Gastroesophageal sphincter (tissue), 4 donors: ENCODE measurements around the gene SIMC1. TPM values are rescaled to one million over a fixed set of nuclear protein-coding genes. Genes with fewer than 3 reads are reported as not detected.
"Not testable (repeated sequence)": the region's sequence is repeated elsewhere in the genome, so short reads cannot be mapped to it uniquely, and the experiment has no call there.

Experiments used
- ATAC-seq: fragments of 150-250 bp; one replicate; pipeline ENCODE4 v1.9.1; 2016; ENCODE audit warnings: mild to moderate bottlenecking, moderate library complexity
- H3K27ac ChIP-seq, 4 donors: fragments of 200-600 bp; sonication (generic) in 3 of 4; 1 replicate in 3 of 4; 2 replicates in 1 of 4; pipeline ENCODE4 v1.5.1; 2016 to 2019
- H3K27me3 ChIP-seq: fragments of 200-600 bp; sonication (generic); one replicate; pipeline ENCODE4 v1.5.1; 2019
- H3K36me3 ChIP-seq, 2 donors: fragments of 200-600 bp; sonication (generic); one replicate each; pipeline ENCODE4 v1.5.1; 2019; ENCODE audit warnings: control low read depth in 1 of 2
- H3K4me1 ChIP-seq, 3 donors: fragments of 200-600 bp; sonication (generic); 1 replicate in 2 of 3; 2 replicates in 1 of 3; pipeline ENCODE4 v1.5.1; 2016 to 2019; ENCODE audit warnings: control low read depth in 2 of 3
- H3K4me3 ChIP-seq, 2 donors: fragments of 200-600 bp; sonication (generic); one replicate each; pipeline ENCODE4 v1.5.1; 2019; ENCODE audit warnings: mild to moderate bottlenecking in 1 of 2, moderate library complexity in 1 of 2
- H3K9me3 ChIP-seq, 3 donors: fragments of 200-600 bp; sonication (generic); one replicate each; pipeline ENCODE4 v1.5.1; 2017 to 2019; ENCODE audit warnings: control low read depth in 2 of 3
- EP300 ChIP-seq: sonication (generic); formaldehyde crosslinking; IDR thresholded peaks from one replicate; pipeline ENCODE4 v1.6.1; 2017; ENCODE audit warnings: antibody characterized with exemption, mild to moderate bottlenecking
- POLR2A ChIP-seq, 2 donors: fragments of 450-650 bp; IDR thresholded peaks; one replicate each; pipeline ENCODE4 v1.6.1; 2017; ENCODE audit warnings: antibody characterized with exemption in 2 of 2, mild to moderate bottlenecking in 2 of 2, moderate library complexity in 1 of 2
- POLR2AphosphoS5 ChIP-seq: sonication (generic); formaldehyde crosslinking; IDR thresholded peaks from one replicate; pipeline ENCODE4 v1.6.1; 2017; ENCODE audit warnings: antibody characterized with exemption
- WGBS, 2 donors: methylation state at CpG; one replicate each; pipeline ENCODE4 v1.1.5; 2018; ENCODE audit warnings: low coverage in 1 of 2; 5-methylcytosine and 5-hydroxymethylcytosine counted together
- total RNA-seq, 4 donors: library from RNA; depleted of rRNA; stranded (reverse); fragments of >200 nt; gene quantifications; one replicate each; pipeline ENCODE4 v1.1.0, GENCODE V29; 2016
- TF ChIP-seq, protein P1 (sequence below), 4 experiments: fragments of 200-600 bp in 2 of 4; fragments of 450-650 bp in 2 of 4; sonication (generic) in 1 of 4; IDR thresholded peaks; one replicate each; pipeline ENCODE4 v1.5.1; 2017 to 2019; ENCODE audit warnings: antibody characterized with exemption in 4 of 4, mild to moderate bottlenecking in 2 of 4, moderate library complexity in 2 of 4

Gene SIMC1
- total RNA-seq, 4 donors from 2014 or later: 11.2 to 84.5 (median 32.7) TPM

DNA sequence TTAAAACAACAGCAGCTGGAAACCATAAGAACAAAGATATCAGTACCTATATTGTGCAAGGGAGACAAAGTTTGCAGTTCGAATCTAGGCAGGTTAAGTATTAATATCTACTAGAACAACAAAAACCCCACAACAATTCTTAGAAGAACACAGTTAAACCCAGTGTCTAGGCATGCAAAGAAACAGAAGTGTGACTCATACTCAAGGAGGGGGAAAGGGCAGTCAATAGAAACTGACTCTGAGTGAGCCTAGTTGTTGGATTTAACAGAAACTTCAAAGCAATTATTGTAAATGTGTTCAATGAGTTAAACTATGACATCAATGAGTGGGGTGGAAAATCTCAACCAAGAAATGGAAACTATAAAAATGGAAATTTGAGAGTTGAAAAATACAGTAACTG lies 28.2 kb downstream of the SIMC1 start:
- not testable (repeated sequence) for ATAC-seq

DNA sequence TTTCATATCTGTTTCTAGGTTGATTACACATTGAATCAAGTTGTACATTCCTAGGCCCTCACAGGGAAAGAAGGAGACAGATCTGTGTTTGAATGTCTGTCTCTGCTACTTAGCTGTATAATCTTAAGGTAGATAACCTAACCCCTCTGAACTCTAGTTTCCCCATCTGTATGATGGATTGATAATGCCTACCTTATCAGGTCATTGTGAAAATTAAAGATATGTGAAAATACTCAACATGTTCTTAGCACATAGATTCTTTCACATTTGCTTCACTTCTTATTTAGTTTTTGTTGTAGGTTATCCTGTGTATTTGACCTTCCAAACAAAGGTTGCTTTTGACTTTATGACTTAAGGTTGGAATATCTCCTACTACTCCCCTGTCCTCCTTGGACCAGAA lies 50.8 kb downstream of the SIMC1 start:
- not testable (repeated sequence) for ATAC-seq, H3K36me3 ChIP-seq, H3K9me3 ChIP-seq, H3K4me1 ChIP-seq, H3K27ac ChIP-seq, H3K27me3 ChIP-seq, H3K4me3 ChIP-seq

More for the DNA sequence above, 28.2 kb downstream of the SIMC1 start:
- H3K4me1 ChIP-seq, H3K9me3 ChIP-seq, H3K36me3 ChIP-seq, H3K27me3 ChIP-seq, H3K27ac ChIP-seq, H3K4me3 ChIP-seq: not testable (repeated sequence)
- no CpG with 5 or more reads among the region's 1 CpG for WGBS, 2 donors

GRCh38 chr5:176290057-176290840 lies 52.0 kb downstream of the SIMC1 start:
- not testable (repeated sequence) for ATAC-seq, H3K36me3 ChIP-seq
- WGBS, 2 donors: 100% methylated on average over 1 to 3 of the region's 14 CpGs

DNA sequence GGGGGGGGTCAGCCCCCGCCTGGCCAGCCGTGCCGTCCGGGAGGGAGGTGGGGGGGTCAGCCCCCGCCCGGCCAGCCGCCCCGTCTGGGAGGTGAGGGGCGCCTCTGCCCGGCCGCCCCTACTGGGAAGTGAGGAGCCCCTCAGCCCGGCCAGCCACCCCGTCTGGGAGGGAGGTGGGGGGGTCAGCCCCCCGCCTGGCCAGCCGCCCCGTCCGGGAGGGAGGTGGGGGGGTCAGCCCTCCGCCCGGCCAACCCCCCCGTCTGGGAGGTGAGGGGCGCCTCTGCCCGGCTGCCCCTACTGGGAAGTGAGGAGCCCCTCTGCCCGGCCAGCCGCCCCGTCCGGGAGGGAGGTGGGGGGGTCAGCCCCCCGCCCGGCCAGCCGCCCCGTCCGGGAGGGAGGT lies 67.1 kb downstream of the SIMC1 start:
- ATAC-seq: not testable (repeated sequence)

More at GRCh38 chr5:176290057-176290840, 52.0 kb downstream of the SIMC1 start:
- not testable (repeated sequence) for H3K9me3 ChIP-seq, H3K4me3 ChIP-seq, H3K27me3 ChIP-seq, H3K4me1 ChIP-seq, H3K27ac ChIP-seq

DNA sequence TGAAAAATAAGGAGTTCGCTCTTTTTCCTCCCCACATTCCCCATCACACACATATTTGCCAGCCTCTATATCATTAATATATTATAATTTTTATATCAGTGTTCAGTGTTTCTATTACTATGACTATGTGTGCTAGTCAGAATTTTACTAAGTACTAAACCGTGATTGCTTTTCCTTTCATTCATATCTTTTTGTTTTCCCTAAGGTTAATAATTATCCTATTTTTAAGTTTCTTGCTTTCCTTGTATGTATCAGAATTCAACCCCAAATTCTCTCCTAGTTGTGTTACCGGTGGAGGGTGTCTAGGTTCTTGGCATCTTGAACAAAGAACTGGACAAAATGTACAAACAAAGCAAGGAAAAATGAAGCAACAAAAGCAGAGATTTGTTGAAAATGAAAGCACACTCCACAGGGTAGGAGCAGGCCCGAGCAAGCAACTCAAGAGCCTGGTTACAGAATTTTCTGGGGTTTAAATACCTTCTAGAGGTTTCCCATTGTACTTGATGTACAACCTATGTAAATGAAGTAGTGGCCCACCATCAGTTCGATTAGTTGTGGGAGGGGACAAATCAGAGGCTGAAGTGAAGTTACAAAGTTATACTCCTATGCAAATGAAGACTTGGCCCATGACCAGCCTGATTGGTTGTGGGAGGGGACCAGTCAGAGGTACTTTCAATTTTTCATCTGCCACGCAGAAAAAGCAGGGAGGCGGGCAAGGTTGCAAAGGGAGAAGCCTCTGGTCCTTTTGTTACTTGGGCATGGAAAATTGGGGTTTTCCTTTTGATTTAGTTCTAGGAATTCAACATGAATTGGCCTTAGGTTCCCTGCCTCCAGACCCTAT lies 79.5 kb downstream of the SIMC1 start:
- H3K27me3 ChIP-seq: no peaks in the 10 kb centered on the region
- TF ChIP-seq, protein P1, sequence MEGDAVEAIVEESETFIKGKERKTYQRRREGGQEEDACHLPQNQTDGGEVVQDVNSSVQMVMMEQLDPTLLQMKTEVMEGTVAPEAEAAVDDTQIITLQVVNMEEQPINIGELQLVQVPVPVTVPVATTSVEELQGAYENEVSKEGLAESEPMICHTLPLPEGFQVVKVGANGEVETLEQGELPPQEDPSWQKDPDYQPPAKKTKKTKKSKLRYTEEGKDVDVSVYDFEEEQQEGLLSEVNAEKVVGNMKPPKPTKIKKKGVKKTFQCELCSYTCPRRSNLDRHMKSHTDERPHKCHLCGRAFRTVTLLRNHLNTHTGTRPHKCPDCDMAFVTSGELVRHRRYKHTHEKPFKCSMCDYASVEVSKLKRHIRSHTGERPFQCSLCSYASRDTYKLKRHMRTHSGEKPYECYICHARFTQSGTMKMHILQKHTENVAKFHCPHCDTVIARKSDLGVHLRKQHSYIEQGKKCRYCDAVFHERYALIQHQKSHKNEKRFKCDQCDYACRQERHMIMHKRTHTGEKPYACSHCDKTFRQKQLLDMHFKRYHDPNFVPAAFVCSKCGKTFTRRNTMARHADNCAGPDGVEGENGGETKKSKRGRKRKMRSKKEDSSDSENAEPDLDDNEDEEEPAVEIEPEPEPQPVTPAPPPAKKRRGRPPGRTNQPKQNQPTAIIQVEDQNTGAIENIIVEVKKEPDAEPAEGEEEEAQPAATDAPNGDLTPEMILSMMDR (IDR thresholded peaks at IDR 0.05): no peak
- TF ChIP-seq EP300 (no peak), POLR2A (IDR thresholded peaks at IDR 0.05) (no peak), POLR2AphosphoS5 (no peak)
- no peaks in the 10 kb centered on the region for H3K9me3 ChIP-seq
- no peak overlapping the region for H3K4me3 ChIP-seq
- 74 to 86% methylated on average over 7 of the region's 7 CpGs for WGBS, 2 donors
- ATAC-seq: no peak
- no peaks in the 10 kb centered on the region for H3K4me1 ChIP-seq
- no peak overlapping the region for H3K27ac ChIP-seq
- H3K36me3 ChIP-seq: peaks cover 6 to 87% of the 10 kb centered on the region in 2 donors

More for the DNA sequence above, 67.1 kb downstream of the SIMC1 start:
- H3K27ac ChIP-seq, H3K9me3 ChIP-seq, H3K4me1 ChIP-seq, H3K27me3 ChIP-seq, H3K4me3 ChIP-seq: not testable (repeated sequence)
- H3K36me3 ChIP-seq: peaks cover 0 to 44% of the 10 kb centered on the region in 2 donors
- no CpG with 5 or more reads among the region's 31 CpGs for WGBS, 2 donors

DNA sequence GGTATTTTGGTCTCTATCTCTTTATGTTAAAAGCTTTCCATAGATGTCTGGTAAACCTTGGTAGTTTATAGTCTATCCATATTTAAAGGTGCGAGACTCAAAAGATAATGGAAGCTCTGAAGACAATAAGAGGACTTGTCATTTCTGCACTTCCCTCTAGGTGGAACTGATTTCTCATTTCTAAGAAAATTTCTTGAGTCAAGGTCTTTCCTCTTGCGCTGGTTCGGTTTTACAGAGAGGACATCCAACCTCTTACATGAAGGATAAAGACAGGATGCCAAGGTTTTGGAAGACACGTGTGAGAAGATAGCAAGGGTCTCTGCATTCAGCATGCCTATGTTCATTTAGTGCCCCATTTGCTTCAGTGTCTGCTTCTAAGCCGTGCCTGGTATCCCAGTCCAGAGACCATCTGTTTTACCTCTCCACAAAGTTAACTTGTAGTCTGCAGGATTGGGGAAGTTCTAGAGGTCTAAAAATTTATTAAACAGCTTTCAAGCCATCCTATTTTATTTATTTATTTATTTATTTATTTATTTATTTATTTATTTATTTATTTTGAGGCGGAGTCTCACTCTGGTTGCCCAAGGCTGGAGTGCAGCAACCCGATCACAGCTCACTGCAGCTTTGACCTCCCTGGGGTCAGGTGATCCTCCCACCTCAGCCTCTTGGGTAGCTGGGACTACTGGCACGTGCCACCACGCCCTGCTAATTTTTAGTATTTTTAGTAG lies 81.8 kb downstream of the SIMC1 start:
- WGBS, 2 donors: 70 to 81% methylated on average over 6 to 8 of the region's 9 CpGs
- ATAC-seq: no peak
- TF ChIP-seq, protein P1 (IDR thresholded peaks at IDR 0.05): peak in 3 of 4 experiments; percentile 19 to 33 (median 24)
- TF ChIP-seq POLR2AphosphoS5: no peak
- Histone ChIP-seq H3K36me3 (peaks cover 12 to 87% of the 10 kb centered on the region in 2 donors), H3K4me1 (no peaks in the 10 kb centered on the region), H3K9me3 (no peaks in the 10 kb centered on the region), H3K27me3 (no peaks in the 10 kb centered on the region), H3K27ac (no peak overlapping the region), H3K4me3 (no peak overlapping the region)
